A673 (cell line): ENCODE results near the gene TPR.
A peak's percentile ranks its signal among the peaks of the same experiment; 100 is the strongest.

Experiments used
- EZH2 ChIP-seq: fragments of 200-600 bp; sonication (generic); IDR thresholded peaks from 2 replicates; pipeline ENCODE4 v1.6.1; 2017; ENCODE audit warnings: borderline replicate concordance, low read depth, mild to moderate bottlenecking, mixed read lengths, antibody characterized with exemption, low read length; ENCODE audit not compliant: poor library complexity, severe bottlenecking
- TF ChIP-seq, protein P1 (sequence below): fragments of 300-800, 200-600 bp; sonication (generic); conservative IDR thresholded peaks from 2 replicates; pipeline ENCODE4 v1.5.1; 2017; ENCODE audit warnings: low read depth, mild to moderate bottlenecking, antibody characterized with exemption, low read length, moderate library complexity, mixed read lengths

DNA sequence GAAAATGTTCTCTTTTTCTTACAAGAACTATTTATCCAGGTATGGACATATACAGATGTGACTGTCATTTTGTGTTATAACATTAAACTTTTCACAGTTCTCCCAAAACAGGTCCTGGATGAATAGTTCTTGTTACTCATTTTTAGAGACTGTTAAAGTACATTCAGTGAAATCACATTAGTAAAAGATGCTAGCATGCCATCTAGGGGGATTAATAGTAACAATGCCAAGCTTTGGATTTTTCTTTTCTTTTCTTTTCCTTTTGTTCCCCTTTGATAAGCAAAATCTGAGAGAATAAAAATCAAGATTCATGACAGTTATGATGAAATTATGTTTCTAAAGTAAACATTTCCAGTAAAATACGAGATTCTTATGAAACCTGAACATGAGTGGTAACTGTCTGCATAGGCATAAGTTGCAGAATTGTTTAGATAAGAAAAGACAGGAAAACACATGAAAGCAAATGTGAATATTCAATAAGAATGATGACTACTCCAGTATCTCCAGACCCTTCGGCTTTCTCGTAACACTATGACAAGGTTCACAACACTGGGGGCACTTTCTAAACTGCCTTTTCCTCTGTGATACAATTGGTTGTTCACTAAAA, 77.5 kb downstream of the TPR start:
- TF ChIP-seq, protein P1, sequence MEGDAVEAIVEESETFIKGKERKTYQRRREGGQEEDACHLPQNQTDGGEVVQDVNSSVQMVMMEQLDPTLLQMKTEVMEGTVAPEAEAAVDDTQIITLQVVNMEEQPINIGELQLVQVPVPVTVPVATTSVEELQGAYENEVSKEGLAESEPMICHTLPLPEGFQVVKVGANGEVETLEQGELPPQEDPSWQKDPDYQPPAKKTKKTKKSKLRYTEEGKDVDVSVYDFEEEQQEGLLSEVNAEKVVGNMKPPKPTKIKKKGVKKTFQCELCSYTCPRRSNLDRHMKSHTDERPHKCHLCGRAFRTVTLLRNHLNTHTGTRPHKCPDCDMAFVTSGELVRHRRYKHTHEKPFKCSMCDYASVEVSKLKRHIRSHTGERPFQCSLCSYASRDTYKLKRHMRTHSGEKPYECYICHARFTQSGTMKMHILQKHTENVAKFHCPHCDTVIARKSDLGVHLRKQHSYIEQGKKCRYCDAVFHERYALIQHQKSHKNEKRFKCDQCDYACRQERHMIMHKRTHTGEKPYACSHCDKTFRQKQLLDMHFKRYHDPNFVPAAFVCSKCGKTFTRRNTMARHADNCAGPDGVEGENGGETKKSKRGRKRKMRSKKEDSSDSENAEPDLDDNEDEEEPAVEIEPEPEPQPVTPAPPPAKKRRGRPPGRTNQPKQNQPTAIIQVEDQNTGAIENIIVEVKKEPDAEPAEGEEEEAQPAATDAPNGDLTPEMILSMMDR, result peak; percentile 32; the same call in 1 of the 2 replicates
- no peak for TF ChIP-seq EZH2
